ENCODE measurements around the gene NEDD4L. TPM values are rescaled to one million over a fixed set of nuclear protein-coding genes. Genes with fewer than 3 reads are reported as not detected.

The NEDD4L gene
- total and polyA plus RNA-seq, 9 donors: 24.8 to 43.1 (median 34.0) TPM

- H3K27ac ChIP-seq (ENCODE audit: low read length): no peak overlapping the region
- 93% methylated on average over 14 of the region's 19 CpGs for WGBS (ENCODE audit: insufficient coverage)
- no peak for DNase-seq
- H3K36me3 ChIP-seq (ENCODE audit: control insufficient read depth, insufficient read depth, low read length): no peaks in the 10 kb centered on the region
- H3K4me1 ChIP-seq (ENCODE audit: control insufficient read depth, insufficient read depth, low read length): no peaks in the 10 kb centered on the region
- H3K27me3 ChIP-seq (ENCODE audit: control insufficient read depth, insufficient read depth, low read length): no peaks in the 10 kb centered on the region
- H3K4me3 ChIP-seq (ENCODE audit: low read length): no peak overlapping the region
- no peaks in the 10 kb centered on the region for H3K9me3 ChIP-seq (replicated peaks; ENCODE audit: control insufficient read depth, low read depth, low read length)
These were observed 84.7 kb downstream of the NEDD4L start for GRCh38 chr18:58128381-58129374.

DNA sequence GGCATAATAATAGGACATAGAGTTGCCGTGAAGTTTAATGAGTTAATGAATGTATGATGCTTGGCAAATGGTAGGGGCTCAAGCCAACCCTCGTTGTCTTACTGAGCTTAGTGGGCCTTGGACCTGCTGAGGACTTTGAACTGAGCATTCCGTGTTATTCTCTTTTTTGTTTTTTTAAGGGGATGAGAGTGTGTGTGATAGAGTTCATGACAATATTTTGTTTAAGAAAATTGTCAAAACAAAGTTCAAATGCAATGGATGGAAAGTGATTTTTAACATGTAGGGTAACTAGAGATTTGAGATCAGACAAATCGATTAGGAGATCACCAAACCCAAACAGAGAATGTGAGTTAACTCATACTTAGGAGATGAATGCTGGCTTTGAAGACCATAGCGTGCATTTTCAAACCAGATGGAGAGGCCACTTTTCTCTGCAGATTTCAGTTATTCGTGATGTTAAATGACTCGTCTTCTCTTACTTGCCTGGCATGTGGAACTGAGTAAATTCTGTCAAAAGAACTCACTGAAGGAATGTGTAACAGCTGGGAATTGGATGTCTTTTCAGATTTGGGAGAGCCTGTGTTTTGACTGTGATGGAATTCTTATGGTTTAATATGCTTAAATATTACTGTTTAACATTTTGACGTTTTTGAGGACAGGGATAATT is 88.7 kb downstream of the NEDD4L start:
- Histone ChIP-seq H3K9me3 (replicated peaks; ENCODE audit: control insufficient read depth, low read depth, low read length) (no peaks in the 10 kb centered on the region), H3K36me3 (ENCODE audit: control insufficient read depth, insufficient read depth, low read length) (no peaks in the 10 kb centered on the region), H3K4me3 (ENCODE audit: low read length) (no peak overlapping the region), H3K27ac (ENCODE audit: low read length) (no peak overlapping the region), H3K4me1 (ENCODE audit: control insufficient read depth, insufficient read depth, low read length) (no peaks in the 10 kb centered on the region), H3K27me3 (ENCODE audit: control insufficient read depth, insufficient read depth, low read length) (no peaks in the 10 kb centered on the region)
- WGBS (ENCODE audit: insufficient coverage): 56% methylated on average over 5 of the region's 8 CpGs
- peak; percentile 14 for DNase-seq

GRCh38 chr18:58135183-58135641 is 91.2 kb downstream of the NEDD4L start:
- H3K36me3 ChIP-seq (ENCODE audit: control insufficient read depth, insufficient read depth, low read length): no peaks in the 10 kb centered on the region
- H3K9me3 ChIP-seq (replicated peaks; ENCODE audit: control insufficient read depth, low read depth, low read length): no peaks in the 10 kb centered on the region
- 84% methylated on average over 2 of the region's 7 CpGs for WGBS (ENCODE audit: insufficient coverage)
- H3K4me3 ChIP-seq (ENCODE audit: low read length): no peak overlapping the region
- no peaks in the 10 kb centered on the region for H3K4me1 ChIP-seq (ENCODE audit: control insufficient read depth, insufficient read depth, low read length)
- H3K27me3 ChIP-seq (ENCODE audit: control insufficient read depth, insufficient read depth, low read length): no peaks in the 10 kb centered on the region
- DNase-seq: no peak
- H3K27ac ChIP-seq (ENCODE audit: low read length): no peak overlapping the region

GRCh38 chr18:58135701-58136331 is 91.8 kb downstream of the NEDD4L start:
- Histone ChIP-seq H3K4me3 (ENCODE audit: low read length) (no peak overlapping the region), H3K9me3 (replicated peaks; ENCODE audit: control insufficient read depth, low read depth, low read length) (no peaks in the 10 kb centered on the region), H3K36me3 (ENCODE audit: control insufficient read depth, insufficient read depth, low read length) (no peaks in the 10 kb centered on the region), H3K27ac (ENCODE audit: low read length) (no peak overlapping the region), H3K4me1 (ENCODE audit: control insufficient read depth, insufficient read depth, low read length) (no peaks in the 10 kb centered on the region), H3K27me3 (ENCODE audit: control insufficient read depth, insufficient read depth, low read length) (no peaks in the 10 kb centered on the region)
- peak; percentile 46 for DNase-seq
- WGBS (ENCODE audit: insufficient coverage): 39% methylated on average over 3 of the region's 7 CpGs

GRCh38 chr18:58136879-58137278 is 92.9 kb downstream of the NEDD4L start:
- no peaks in the 10 kb centered on the region for H3K4me1 ChIP-seq (ENCODE audit: control insufficient read depth, insufficient read depth, low read length)
- no peaks in the 10 kb centered on the region for H3K9me3 ChIP-seq (replicated peaks; ENCODE audit: control insufficient read depth, low read depth, low read length)
- no peak overlapping the region for H3K27ac ChIP-seq (ENCODE audit: low read length)
- H3K36me3 ChIP-seq (ENCODE audit: control insufficient read depth, insufficient read depth, low read length): no peaks in the 10 kb centered on the region
- H3K4me3 ChIP-seq (ENCODE audit: low read length): no peak overlapping the region
- no peak for DNase-seq
- WGBS (ENCODE audit: insufficient coverage): 100% methylated on average over 2 of the region's 3 CpGs
- H3K27me3 ChIP-seq (ENCODE audit: control insufficient read depth, insufficient read depth, low read length): no peaks in the 10 kb centered on the region

- Histone ChIP-seq H3K4me1 (ENCODE audit: control insufficient read depth, insufficient read depth, low read length) (no peaks in the 10 kb centered on the region), H3K36me3 (ENCODE audit: control insufficient read depth, insufficient read depth, low read length) (no peaks in the 10 kb centered on the region), H3K9me3 (replicated peaks; ENCODE audit: control insufficient read depth, low read depth, low read length) (no peaks in the 10 kb centered on the region), H3K27ac (ENCODE audit: low read length) (no peak overlapping the region), H3K4me3 (ENCODE audit: low read length) (no peak overlapping the region), H3K27me3 (ENCODE audit: control insufficient read depth, insufficient read depth, low read length) (no peaks in the 10 kb centered on the region)
- DNase-seq: no peak
- WGBS (ENCODE audit: insufficient coverage): 42% methylated on average over 4 of the region's 8 CpGs
These were observed 95.7 kb downstream of the NEDD4L start for GRCh38 chr18:58139459-58140386.

DNA sequence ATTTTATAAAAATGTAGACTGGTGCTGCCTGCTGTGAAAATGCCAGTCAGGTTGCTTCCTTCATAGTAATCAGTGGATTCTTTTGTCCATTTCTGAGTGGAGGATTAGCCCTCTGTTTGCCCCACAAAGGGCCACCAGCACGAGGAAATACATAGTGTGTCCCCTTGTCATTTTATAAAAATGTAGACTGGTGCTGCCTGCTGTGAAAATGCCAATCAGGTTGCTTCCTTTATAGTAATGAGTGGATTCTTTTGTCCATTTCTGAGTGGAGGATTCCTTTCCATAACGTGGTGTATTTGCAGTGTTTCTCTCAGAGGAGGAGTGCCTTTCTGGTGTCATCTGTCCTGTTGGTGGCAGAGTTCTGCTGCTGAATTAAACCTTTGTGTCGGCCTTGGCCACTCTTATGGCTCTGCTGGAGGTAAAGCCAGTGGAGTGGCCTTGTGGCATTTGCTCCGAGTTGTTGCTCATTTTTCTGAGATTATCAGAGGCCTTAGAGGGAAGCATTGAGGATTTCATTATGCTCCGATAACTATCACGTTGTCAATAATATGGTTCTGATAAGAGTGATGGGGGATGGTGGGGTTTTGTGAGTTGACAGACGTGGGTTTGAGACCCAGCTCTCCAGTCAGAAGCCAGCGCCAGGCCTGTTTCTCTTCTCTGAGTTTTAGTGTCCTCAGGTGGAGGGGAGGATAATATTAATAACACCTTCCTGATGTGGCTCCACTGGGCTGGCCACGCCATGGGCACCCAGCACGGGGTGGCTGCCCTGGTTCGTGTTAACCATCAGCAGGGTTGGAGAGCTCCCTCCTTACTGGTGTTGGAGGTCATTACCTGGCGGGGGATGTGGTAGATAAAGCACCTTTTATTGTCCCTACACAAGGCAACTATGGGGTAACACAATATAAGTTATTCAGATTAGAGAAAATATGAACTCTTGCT is 96.6 kb downstream of the NEDD4L start:
- H3K36me3 ChIP-seq (ENCODE audit: control insufficient read depth, insufficient read depth, low read length): no peaks in the 10 kb centered on the region
- H3K4me1 ChIP-seq (ENCODE audit: control insufficient read depth, insufficient read depth, low read length): no peaks in the 10 kb centered on the region
- peak; percentile 12 for DNase-seq
- H3K4me3 ChIP-seq (ENCODE audit: low read length): no peak overlapping the region
- no peak overlapping the region for H3K27ac ChIP-seq (ENCODE audit: low read length)
- no peaks in the 10 kb centered on the region for H3K9me3 ChIP-seq (replicated peaks; ENCODE audit: control insufficient read depth, low read depth, low read length)
- H3K27me3 ChIP-seq (ENCODE audit: control insufficient read depth, insufficient read depth, low read length): no peaks in the 10 kb centered on the region
- 69% methylated on average over 5 of the region's 12 CpGs for WGBS (ENCODE audit: insufficient coverage)

DNA sequence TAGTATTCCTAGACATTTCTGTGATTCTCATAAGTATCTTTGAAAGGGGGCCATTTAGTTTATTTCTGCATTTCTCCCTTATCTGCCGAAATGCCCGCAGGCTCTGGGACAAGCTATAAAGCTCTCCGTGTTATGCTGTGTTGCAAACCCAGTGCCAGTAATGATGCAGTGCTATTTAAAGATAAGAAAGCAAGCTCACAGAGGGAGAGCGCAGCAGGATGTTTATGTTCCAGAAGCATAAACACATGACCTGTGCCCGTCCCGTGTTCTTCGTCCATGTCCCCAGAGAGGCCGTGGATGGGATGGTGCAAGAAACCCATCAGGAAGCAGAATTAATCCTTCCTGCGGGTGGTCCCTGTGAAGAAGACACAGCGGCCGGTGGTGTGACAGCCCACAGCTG is 99.4 kb downstream of the NEDD4L start:
- Histone ChIP-seq H3K4me3 (ENCODE audit: low read length) (no peak overlapping the region), H3K27me3 (ENCODE audit: control insufficient read depth, insufficient read depth, low read length) (no peaks in the 10 kb centered on the region), H3K36me3 (ENCODE audit: control insufficient read depth, insufficient read depth, low read length) (no peaks in the 10 kb centered on the region), H3K9me3 (replicated peaks; ENCODE audit: control insufficient read depth, low read depth, low read length) (no peaks in the 10 kb centered on the region), H3K4me1 (ENCODE audit: control insufficient read depth, insufficient read depth, low read length) (no peaks in the 10 kb centered on the region), H3K27ac (ENCODE audit: low read length) (no peak overlapping the region)
- WGBS (ENCODE audit: insufficient coverage): 78% methylated on average over 10 of the region's 11 CpGs
- DNase-seq: no peak

DNA sequence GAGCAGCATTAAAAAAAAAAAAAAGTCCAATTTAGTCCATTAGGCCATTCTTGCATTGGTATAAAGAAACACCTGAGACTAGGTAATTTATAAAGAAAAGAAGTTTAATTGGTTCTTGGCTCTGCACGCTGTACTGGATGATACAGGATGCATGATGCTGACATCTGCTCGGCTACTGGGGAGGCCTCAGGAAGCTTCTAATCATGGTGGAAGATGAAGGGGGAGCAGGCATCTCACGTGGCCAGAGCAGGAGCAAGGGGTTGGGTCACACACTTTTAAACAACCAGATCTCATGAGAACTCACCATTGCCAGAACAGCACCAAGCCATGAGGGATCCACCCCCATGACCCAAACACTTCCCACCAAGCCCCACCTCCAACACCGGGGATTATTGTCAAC is 100.1 kb downstream of the NEDD4L start:
- WGBS (ENCODE audit: insufficient coverage): 80% methylated on average over 1 of the region's 4 CpGs
- no peak for DNase-seq
- Histone ChIP-seq H3K4me3 (ENCODE audit: low read length) (no peak overlapping the region), H3K27ac (ENCODE audit: low read length) (no peak overlapping the region), H3K4me1 (ENCODE audit: control insufficient read depth, insufficient read depth, low read length) (no peaks in the 10 kb centered on the region), H3K36me3 (ENCODE audit: control insufficient read depth, insufficient read depth, low read length) (no peaks in the 10 kb centered on the region), H3K27me3 (ENCODE audit: control insufficient read depth, insufficient read depth, low read length) (no peaks in the 10 kb centered on the region), H3K9me3 (replicated peaks; ENCODE audit: control insufficient read depth, low read depth, low read length) (no peaks in the 10 kb centered on the region)
